Ovary (tissue), 3 donors: ENCODE results near the gene LRIG1.

Source experiments
- EP300 ChIP-seq: sonication (generic); formaldehyde crosslinking; IDR thresholded peaks from one replicate; pipeline ENCODE4 v1.6.1; 2017; ENCODE audit warnings: antibody characterized with exemption
- POLR2A ChIP-seq: fragments of 450-650 bp; IDR thresholded peaks from one replicate; pipeline ENCODE4 v1.6.1; 2017; ENCODE audit warnings: antibody characterized with exemption, mild to moderate bottlenecking, moderate library complexity
- TF ChIP-seq, protein P1 (sequence below), 3 donors: fragments of 450-650 bp in 2 of 3; fragments of 200-600 bp in 1 of 3; IDR thresholded peaks; one replicate each; pipeline versions ENCODE4 v1.5.1 to v1.8.0; 2016 to 2022; ENCODE audit warnings: antibody characterized with exemption in 3 of 3, mild to moderate bottlenecking in 1 of 3
- donor health status: DM: no; HTN: no; CAD: no.

GRCh38 chr3:66470956-66471686 is 29.7 kb downstream of the LRIG1 start:
- TF ChIP-seq, protein P1, sequence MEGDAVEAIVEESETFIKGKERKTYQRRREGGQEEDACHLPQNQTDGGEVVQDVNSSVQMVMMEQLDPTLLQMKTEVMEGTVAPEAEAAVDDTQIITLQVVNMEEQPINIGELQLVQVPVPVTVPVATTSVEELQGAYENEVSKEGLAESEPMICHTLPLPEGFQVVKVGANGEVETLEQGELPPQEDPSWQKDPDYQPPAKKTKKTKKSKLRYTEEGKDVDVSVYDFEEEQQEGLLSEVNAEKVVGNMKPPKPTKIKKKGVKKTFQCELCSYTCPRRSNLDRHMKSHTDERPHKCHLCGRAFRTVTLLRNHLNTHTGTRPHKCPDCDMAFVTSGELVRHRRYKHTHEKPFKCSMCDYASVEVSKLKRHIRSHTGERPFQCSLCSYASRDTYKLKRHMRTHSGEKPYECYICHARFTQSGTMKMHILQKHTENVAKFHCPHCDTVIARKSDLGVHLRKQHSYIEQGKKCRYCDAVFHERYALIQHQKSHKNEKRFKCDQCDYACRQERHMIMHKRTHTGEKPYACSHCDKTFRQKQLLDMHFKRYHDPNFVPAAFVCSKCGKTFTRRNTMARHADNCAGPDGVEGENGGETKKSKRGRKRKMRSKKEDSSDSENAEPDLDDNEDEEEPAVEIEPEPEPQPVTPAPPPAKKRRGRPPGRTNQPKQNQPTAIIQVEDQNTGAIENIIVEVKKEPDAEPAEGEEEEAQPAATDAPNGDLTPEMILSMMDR (IDR thresholded peaks at IDR 0.05): no peak
- no peak for TF ChIP-seq POLR2A
- TF ChIP-seq EP300: no peak
